ENCODE results near the gene SANBR.
"Not testable (repeated sequence)": the region's sequence is repeated elsewhere in the genome, so short reads cannot be mapped to it uniquely, and the experiment has no call there.

The SANBR gene

DNA sequence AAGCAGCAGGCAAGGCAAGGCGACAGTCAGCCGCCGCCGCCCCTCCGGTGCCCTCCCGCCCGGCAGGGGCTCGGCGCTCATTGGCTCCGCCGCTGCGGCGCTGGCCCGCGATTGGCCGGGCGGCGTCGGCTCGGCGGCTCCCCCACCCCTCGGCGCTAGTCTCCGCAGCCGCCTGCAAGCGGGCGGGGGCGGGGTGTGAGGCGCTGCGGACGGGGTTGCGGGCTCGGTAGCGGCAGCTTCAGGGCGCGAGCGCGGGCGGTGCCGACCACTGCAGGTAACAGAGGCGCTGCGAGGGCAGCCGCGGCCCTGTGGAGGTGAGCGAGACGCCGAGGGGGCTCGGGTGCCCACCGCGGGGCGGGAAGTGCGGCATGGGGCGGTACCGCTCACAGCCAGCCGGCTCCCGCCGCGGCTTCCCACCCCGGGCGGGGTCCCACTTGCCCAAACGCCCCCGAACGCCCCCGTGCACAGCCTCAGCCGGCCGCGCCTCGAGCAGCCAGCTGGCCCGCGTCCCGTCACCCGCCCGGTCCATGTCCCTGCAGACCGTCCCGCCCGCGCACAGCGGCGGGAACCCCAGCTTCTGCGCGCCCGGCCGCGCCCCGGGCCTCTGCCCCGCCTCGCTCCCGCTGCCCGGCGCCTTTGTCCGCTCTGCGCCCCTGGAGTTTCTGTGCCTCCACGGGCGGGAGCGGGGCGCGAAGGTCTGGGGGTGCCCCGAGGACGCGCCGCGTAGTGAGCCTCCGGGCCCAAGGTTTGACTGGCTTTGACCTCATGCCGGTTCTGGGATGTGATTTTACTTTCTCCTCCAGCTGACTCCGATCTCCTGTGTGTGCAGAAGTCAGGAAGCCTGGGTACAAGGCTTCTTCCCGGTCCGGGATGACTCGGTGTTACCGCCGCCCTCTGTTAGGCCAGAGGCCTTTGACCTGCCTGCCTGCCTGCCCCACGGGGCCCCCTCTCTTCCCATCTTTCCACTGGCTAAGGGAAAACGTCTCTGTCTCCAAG is at the start of gene SANBR:
TSS of gene SANBR (plus strand) at position 158 of the 996 bp plus-strand sequence. CDS start 4,480 bp downstream, outside the sequence.
- peak; percentile 92 for DNase-seq (ENCODE audit: low spot score)

DNA sequence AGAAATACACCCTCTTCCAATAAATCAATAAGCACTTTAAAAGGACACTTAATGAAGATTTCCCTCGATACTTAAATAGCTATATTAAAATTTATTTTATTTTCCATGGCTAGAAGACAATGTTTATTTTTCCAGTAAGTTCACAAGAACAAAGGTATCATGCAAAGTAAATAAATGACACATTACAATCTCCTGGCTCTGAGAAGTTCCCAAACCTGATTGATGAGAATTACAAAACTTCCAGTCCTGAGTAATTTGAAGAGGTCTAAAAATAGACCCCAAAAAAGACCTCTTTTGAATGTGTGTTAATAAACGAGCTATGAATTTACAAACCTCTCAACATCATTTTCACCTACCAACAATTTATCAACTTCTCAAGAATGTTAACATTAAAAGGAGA is 49.7 kb upstream of the SANBR start:
- DNase-seq (ENCODE audit: low spot score) = no peak

DNA sequence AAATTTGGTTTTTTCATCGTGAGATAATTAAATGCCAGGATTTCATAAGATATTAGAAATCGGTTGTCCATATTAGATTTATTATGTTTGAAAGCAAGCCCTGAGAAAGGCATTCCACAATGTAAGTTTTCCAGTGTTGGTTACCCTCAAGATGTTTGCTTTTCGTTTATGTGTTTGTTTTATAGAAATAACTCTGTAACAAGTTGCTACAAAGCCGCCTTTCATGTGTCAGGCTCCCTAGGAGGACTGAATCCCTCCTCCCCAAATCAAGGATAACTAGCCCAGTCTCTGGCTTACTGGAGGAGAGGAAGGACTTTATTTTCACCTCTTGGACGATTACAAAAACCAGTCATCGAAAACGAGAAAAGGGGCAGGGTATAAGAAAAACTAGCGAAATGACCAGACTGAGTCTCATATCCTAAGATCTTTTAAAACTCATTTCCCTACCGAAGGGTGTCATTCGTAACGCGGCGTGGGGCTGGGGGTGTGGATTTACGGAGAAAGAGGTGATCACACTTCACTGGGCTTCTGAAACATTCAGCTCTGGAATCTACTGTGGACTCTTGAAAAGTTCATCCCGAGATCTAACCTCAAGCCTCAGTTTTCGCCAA is 49.2 kb upstream of the SANBR start:
- no peak for DNase-seq (ENCODE audit: low spot score)

DNA sequence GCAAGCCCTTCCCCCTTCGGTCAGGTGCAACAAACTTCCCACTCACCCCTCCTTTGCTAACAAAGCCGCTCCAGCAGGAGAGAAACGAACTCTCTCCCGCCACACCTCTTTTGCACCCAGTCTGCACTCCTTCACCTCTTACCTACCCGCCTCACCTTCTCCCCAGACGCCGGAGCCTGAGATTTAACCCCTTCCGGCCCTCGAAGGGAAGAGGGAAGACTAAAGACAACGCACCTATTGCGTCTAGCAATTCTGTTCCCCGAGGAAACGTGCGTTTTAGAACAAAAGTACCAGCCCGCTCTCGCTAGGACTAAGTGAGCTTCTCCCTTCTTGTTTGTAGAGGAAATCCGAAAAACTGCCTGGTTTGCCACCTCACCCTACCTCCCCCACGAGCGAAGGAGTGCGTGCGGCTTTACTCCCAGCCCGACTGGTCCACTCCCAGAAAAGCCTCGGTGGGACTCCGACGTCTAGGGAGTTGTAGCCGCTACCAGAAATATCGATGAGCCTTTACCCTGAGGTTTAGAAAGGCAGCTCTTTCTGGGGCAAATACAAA is 48.6 kb upstream of the SANBR start:
- peak; percentile 79 for DNase-seq (ENCODE audit: low spot score)

DNA sequence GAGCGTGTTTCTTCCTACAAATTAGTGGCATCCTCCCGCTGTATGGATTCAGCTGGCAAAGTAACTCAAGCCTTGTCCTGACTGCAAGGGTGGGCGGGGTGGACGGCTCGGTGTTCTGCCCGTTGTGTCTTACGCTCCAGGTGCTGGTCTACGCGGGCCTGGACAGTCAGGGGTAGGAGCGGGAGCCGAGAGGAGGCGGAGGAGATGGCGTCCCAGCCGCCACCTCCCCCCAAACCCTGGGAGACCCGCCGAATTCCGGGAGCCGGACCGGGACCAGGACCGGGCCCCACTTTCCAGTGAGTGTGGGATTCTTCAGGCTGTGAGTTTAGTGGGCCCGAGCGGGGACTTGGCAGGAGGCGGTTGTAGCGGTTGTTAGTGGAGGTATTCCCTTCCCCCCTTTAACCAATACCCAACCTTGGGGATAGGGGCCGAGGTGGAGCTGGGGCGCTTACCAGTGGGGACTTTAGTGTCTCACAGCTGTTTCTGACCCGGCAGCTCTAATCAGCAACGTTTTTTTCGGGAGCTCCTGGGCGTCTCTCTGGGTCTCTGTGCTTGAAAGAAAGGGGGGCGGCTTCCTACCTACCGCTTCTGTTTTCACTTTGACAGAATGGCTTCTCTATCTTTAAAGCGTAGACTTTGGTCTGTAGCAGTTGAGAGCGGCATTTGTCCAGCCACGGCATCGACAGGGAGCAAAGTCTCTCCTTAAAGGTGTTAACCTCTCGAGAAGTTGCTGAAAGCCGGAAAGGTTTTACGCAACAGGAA is 47.9 kb upstream of the SANBR start, which contains the start of the genes PEX13 and PUS10:
TSS of gene PEX13 (plus strand) at position 165 of the 762 bp plus-strand sequence. CDS start at position 205, 40 bp downstream.
TSS of gene PUS10 (minus strand) at position 700 of the 762 bp plus-strand sequence. CDS start 6,365 bp downstream, outside the sequence.
- peak; percentile 78 for DNase-seq (ENCODE audit: low spot score)

DNA sequence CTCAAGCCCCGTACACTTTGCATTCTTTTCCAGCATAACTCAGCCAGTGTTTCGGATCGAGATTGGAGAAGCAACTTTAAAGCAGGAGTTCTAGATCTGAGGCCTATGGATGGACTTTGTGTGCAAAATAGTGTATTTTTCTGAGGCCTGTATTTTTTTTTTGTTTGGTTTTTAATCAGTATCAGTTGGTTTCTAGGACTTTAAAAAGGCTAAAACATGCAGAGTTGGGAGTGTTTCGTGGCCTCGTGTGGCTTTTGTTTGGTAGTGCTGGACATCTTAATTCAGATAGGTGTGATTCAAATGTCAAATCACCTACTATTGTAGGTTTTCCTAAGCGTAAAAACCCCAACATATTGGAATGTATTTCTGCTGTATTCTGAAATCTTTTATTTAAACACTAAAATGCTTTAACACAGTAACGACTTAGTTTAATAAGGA is 47.3 kb upstream of the SANBR start:
- DNase-seq (ENCODE audit: low spot score) = no peak

DNA sequence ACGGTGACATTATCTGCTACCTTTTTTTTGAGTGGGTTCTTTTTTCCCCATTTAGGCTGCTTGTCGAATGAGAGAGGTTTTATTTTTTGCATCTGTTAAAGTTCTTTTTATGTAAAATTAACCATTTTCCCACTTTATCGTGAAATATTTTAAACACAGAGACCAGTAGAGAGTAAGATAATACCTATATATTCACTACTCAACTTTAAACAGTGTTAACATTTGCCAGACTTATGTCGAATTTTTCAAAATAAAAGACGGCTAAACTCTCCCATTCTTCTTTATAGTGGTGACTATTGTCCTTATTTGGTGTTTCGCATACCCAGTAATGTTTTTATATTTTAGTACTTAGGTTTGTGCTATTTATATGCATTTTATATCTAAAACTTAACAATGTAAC is 46.9 kb upstream of the SANBR start:
- DNase-seq (ENCODE audit: low spot score) = no peak

DNA sequence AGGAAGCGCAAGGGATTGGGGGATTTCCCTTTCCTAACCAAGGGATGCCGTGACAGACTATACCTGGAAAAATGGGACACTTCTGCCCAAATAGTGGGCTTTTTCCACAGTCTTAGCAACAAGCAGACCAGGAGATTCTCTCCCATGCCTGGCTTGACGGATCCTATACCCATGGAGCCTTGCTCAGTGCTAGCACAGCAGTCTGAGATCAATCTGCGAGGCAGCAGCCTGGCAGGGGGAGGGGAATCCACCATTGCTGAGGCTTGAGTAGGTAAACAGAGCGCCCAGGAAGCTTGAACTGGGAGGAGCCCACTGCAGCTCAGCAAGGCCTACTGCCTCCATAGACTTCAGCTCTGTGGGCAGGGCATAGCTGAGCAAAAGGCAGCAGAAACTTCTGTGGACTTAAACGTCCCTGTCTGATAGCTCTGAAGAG is 44.4 kb upstream of the SANBR start:
- DNase-seq (ENCODE audit: low spot score) = no peak

DNA sequence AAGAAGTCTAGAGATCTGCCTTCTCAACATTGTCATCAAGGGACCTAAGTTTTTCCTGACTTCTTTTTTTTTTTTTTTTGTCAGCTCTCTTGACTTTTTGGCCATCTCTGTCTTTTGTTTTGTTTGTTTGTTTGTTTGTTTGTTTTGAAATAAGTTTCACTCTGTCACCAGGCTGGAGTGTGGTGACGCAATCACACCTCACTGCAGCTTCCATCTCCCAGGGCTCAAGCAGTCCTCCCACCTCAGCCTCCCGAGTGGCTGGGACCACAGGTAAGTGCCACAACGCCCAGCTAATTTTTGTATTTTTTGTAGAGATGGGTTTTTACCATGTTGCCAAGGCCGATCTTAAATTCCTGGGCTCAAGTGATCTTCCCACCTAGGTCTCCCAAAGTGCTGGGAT is 42.0 kb upstream of the SANBR start:
- no peak for DNase-seq (ENCODE audit: low spot score)

DNA sequence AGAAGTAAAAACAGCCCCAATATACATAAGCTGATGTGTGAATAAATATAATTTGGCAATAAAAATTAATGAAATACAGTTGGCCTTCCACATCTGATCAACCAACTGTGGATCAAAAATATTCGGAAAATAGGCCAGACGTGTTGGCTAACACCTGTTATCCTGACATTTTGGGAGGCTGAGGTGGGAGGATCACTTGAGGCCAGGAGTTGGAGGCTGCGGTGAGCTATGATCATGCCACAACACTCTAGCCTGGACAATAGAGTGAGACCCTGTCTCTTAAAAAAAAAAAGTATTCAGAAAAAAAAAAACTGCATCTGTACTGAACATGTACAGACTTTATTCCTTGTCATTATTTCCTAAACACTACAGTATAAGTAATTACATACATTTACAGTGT is 36.1 kb upstream of the SANBR start:
- DNase-seq (ENCODE audit: low spot score) = no peak

DNA sequence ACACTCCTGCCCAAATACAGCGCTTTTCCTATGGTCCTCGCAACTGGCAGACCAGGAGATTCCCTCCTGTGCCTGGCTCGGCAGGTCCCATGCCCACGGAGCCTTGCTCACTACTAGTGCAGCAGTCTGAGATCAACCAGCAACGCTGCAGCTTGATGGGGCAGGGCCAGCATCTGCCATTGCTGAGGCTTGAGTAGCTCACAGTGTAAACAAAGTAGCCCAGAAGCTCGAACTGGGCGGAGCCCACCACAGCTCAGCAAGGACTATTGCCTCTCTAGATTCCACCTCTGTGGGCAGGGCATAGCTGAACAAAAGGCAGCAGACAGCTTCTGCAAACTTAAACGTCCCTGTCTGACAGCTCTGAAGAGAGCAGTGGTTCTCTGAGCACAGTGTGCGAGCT is 31.1 kb upstream of the SANBR start:
- not testable (repeated sequence) for DNase-seq (ENCODE audit: low spot score)

DNA sequence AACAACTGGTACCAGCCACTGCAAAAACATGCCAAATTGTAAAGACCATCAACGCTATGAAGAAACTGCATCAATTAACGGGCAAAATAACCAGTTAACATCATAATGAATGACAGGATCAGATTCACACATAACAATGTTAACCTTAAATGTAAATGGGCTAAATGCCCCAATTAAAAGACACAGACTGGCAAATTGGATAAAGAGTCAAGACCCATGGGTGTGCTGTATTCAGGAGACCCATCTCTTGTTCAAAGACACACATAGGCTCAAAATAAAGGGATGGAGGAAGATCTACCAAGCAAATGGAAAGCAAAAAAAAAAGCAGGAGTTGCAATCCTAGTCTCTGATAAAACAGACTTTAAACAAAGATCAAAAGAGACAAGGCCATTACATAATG is 29.0 kb upstream of the SANBR start:
- not testable (repeated sequence) for DNase-seq (ENCODE audit: low spot score)

DNA sequence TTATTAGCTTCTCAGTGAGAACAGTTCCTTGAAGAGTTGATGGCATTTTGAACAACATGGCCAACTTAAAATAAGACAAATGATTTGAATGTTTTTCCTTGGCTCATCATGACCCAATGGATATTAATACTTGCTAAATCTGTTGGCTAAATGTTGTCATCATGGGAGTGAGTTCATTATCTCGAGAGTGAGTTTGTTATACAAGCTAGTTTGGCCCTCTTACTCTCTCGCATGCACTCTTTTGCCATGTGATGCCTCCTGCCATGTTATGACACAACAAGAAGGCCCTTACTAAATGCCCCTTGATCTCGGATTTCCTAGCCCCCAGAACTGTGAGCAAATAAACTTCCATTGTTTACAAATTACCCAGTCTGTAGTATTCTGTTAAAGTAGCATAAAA is 22.9 kb upstream of the SANBR start:
- DNase-seq (ENCODE audit: low spot score) = no peak

DNA sequence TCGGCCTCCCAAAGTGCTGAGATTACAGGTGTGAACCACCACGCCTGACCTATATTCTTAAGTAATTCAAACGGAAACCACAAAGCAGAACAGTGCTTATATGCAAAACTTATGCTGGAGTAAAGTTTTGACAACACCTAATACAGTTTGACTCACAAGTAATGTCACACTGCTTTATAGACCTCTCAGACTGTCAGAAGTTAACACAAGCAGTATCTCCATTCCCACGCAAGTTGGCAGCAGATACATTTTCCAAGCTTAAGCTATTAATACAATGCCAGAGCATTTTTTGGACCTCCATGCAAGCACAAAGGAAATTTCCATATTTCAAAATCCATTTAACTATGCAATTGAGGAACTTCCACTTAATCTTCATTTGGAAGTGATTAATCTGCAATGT is 21.0 kb upstream of the SANBR start:
- no peak for DNase-seq (ENCODE audit: low spot score)

DNA sequence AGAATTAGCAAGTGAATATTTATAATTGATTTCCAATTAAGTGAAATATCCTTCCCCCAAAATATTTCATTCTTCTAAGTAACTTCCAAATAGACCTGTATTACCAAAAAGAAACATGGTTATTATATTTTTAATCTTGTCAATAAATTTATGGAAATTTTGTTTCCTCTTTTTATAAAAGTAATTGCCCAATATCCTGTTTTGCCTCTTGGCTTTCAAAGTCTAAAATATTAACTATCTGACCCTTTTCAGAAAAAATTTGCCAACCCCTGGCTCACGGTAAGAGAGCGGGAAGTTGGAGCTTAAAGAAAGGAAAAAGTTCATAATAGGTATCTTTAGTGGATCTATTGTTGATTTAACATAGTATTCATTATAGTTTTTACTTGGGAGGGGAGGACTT is 20.4 kb upstream of the SANBR start:
- no peak for DNase-seq (ENCODE audit: low spot score)

DNA sequence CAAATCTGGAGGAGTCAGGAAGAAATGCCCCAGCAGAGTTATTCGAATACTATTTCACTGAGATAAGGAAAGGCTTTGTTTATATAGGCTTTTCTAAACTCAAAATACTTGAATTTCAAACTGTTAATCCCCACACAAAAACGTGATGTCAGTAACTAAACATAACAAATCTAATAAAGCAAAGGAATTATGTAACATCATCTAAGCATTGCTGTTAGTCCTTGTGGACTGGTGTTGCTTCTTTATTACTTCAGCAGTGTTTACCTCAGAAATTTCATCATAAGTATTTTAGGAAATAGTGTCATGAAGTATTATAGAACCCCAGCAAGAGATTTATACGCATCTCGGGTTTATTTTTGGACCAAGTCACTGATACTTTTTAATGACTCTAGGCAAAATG is 19.7 kb upstream of the SANBR start:
- no peak for DNase-seq (ENCODE audit: low spot score)

DNA sequence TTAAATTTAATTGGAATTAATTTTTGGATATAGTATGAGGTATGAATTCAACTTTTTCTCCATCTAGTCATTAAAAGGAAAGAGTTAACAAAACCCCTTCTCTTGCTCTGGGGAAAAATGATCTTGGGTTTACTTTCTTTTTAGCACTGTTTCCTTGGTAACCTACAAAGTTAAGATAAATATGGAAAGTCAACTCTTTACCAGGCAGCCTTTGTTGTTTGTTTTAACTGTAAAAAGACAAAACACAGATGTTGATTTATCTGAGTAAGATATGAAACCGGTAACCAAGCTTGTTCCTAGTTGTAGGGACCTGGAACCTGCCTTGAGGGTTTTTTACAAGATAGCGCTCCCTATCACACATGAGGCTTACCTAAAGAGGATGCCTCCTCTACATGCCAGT is 10.1 kb upstream of the SANBR start:
- no peak for DNase-seq (ENCODE audit: low spot score)

DNA sequence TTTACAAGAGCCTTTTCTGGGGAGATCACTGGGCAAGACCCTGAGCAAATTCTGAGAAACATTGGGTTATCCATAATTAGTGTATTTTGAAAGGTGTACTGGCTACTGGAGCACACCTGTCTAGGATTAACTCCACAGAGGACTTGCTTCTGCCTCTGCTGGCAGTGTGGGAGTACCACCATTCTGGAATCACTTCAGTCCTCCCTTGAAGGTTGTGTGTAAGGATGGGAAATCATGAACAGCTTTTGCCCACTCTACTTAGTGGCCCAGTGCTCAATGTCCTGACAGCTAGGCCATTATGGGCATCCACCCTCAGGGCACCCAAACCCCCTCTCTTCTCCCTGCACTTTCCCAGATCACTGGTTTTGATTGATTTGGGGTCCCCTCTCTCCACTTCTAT is 8.1 kb upstream of the SANBR start:
- DNase-seq (ENCODE audit: low spot score) = no peak

DNA sequence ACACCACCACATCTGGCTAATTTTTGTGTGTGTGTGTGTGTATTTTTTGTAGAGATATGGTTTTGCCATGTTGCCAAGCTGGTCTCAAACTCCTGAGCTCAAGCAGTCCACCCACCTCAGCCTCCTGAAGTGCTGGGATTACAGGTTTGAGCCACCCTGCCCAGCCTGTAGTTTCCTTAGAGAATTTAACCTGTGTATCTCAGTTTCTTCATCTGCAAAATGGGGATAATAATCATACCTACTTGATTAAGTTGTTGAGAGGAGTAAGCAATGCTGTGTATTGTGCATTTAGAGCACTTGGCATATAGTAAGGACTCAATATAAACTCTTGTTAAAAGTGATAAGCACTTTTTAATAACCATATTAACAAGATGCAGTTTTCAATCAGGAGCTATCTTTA is 6.3 kb upstream of the SANBR start:
- DNase-seq (ENCODE audit: low spot score) = no peak

DNA sequence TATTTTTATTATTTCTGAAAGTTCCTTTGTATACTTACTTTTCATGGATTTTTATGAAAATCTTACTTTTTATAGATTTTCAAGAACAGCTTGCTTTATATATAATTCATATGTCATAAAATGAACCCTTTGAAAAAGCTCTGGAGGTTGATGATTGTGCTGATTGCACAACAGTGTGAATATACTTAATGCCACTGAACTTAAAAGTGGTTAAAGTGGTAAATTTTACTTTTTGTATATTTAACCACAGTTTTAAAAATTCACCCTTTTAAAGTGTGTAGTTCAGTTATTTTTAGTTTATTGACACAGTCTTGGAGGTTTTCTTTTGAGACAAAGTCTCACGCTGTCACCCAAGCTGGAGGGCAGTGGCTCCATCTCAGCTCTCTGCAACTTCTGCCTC is 8.4 kb downstream of the SANBR start:
- DNase-seq (ENCODE audit: low spot score) = no peak

DNA sequence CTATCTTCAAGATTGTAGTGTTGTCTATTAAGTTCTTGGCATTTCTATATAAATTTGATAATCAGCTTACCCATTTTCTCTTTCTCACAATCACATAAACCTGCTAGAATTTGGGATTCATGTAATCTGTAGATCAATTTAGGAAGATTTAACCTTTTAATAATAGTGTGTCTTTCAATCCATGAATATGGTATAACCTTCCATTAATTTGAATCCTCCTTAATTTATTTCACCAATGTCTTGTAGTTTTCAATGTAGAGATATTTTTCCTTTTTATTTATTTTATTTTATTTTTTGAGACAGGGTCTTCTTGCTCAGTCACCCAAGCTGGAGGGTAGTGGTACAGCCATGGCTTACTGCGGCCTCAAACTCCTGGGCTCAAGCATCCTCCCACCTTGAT is 20.2 kb downstream of the SANBR start:
- DNase-seq (ENCODE audit: low spot score) = no peak

DNA sequence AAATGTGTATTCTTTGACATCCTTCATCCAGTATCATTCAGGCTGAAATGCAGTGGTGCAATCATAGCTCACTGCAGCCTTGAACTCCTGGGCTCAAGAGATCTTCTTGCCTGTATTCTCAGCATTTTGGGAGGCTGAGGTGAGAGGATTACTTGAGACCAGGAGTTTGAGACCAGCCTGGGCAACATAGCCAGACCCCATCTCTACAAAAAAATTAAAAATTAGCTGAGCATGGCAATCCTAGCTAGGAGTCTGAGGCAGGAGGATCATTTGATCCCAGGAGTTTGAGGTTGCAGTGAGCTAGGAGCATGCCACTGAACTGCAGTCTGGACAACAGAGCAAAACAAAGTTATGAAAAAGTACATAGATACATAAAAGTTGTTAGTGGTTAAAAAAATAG is 24.1 kb downstream of the SANBR start:
- no peak for DNase-seq (ENCODE audit: low spot score)
